AG04450 (cell line): ENCODE data around the gene KRTAP9-8. TPM values are rescaled to one million over a fixed set of nuclear protein-coding genes. Genes with fewer than 3 reads are reported as not detected.
"Not testable (repeated sequence)": the region's sequence is repeated elsewhere in the genome, so short reads cannot be mapped to it uniquely, and the experiment has no call there.

Source experiments
- CTCF ChIA-PET: fragments of 300-600, 350-600 bp; formaldehyde crosslinking; extraction: SDS; loops from one replicate; lab custom pipeline; 2022; ENCODE audit warnings: antibody characterized with exemption, inconsistent platforms; lab: Charles Lee
- POLR2A ChIA-PET: fragments of 350-600 bp; formaldehyde crosslinking; extraction: SDS; loops from one replicate; lab custom pipeline; 2021; ENCODE audit warnings: antibody characterized with exemption, inconsistent platforms; lab: Yijun Ruan, JAX
- DNase-seq: peaks from one replicate; pipeline ENCODE4 v3.0.0-alpha.2; 2011; ENCODE audit warnings: low read depth, low spot score
- H3K27ac ChIP-seq: one replicate; pipeline ENCODE4 v1.5.1; 2012; ENCODE audit warnings: low read depth, low read length, control low read depth
- H3K27me3 ChIP-seq: one replicate; pipeline ENCODE4 v1.6.0; 2012; ENCODE audit warnings: low read length; ENCODE audit not compliant: control insufficient read depth, insufficient read depth
- H3K4me3 ChIP-seq: 2 replicates; pipeline ENCODE4 v1.5.1; 2011; ENCODE audit warnings: mild to moderate bottlenecking, low read depth, low read length, control low read depth
- H3K9me3 ChIP-seq: 2 replicates; pipeline ENCODE4 v1.5.1; 2012; ENCODE audit warnings: low read length; ENCODE audit not compliant: control insufficient read depth, insufficient read depth
- polyA plus RNA-seq: library from polyadenylated mRNA; depleted of rRNA; stranded (reverse); fragments of >200 nt; gene quantifications from 2 replicates; pipeline ENCODE4 v1.2.3, GENCODE V29; 2011
- TF ChIP-seq, protein P1 (sequence below): IDR thresholded peaks from 2 replicates; pipeline ENCODE4 v1.5.1; 2011; ENCODE audit warnings: low read depth, low read length, control low read depth, inconsistent platforms

Gene KRTAP9-8
- polyA plus RNA-seq, 1 experiment, result not detected

DNA sequence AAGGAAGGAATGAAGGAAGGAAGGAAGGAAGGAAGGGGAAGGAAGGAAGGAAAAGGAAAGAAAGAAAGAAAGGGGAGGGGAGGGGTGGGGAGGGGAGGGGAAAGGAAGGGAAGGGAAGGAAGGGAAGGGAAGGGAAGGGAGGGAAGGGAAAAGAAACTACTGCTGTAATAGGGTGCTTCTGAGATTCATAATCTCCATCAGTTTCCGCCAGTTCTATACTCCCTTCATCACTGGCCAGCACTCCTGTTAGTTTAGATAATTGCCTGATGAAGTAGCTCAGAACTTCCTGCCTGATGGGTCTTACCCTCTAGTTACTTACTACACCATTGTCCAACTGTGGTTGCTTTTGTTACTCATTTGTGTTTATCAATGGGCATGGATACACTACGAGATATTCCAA is 25.4 kb downstream of the KRTAP9-8 start:
- DNase-seq, result no peak
- Histone ChIP-seq H3K9me3 (no peaks in the 10 kb centered on the region), H3K27ac (no peak overlapping the region), H3K4me3 (no peak overlapping the region), H3K27me3 (peaks cover 6% of the 10 kb centered on the region)
- POLR2A ChIA-PET, result no interaction called here
- CTCF ChIA-PET, result interaction anchor here (0.7 kb wide), 1 partner anchor 285 kb away, joined by 3 read pairs; no protein-coding TSS in a partner anchor
- TF ChIP-seq, protein P1, sequence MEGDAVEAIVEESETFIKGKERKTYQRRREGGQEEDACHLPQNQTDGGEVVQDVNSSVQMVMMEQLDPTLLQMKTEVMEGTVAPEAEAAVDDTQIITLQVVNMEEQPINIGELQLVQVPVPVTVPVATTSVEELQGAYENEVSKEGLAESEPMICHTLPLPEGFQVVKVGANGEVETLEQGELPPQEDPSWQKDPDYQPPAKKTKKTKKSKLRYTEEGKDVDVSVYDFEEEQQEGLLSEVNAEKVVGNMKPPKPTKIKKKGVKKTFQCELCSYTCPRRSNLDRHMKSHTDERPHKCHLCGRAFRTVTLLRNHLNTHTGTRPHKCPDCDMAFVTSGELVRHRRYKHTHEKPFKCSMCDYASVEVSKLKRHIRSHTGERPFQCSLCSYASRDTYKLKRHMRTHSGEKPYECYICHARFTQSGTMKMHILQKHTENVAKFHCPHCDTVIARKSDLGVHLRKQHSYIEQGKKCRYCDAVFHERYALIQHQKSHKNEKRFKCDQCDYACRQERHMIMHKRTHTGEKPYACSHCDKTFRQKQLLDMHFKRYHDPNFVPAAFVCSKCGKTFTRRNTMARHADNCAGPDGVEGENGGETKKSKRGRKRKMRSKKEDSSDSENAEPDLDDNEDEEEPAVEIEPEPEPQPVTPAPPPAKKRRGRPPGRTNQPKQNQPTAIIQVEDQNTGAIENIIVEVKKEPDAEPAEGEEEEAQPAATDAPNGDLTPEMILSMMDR, result no peak

DNA sequence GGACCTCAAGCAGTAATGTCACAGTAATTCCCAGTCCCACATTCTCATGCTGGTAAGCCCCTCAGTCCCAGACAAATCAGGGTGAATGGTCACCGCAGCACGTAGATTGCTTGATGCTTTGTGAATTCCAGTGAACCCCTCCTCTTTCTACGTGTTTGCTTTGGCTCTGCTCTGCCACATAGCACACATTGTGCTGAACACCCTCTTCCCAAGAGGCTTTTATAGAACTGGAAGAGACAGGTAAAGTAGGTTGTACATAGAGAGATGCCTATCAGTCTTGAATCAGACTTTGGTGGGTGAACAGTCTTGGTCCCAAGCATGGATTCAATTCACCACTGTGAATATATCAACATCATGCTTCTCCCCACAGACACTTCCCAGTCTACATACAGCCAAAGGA is 26.8 kb downstream of the KRTAP9-8 start:
- ChIA-PET CTCF (no interaction called here), POLR2A (no interaction called here)

DNA sequence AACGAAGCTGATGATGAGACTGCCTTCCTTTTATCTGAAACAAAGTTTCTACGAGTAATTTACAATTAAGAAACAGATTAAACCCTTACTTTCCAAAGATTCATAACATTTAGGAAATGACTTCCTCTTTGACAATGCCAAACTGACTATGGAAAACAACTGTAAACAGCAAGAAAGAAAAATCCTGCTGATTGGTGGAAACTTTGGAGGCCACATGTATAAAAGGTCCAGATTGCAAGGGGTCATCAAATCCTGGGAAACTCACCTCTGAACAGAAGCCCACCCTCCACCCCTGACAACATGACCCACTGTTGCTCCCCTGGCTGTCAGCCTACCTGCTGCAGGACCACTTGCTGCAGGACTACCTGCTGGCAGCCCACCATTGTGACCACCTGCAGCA is 27.3 kb downstream of the KRTAP9-8 start, which contains the start of gene KRTAP9-6:
Gene KRTAP9-6, plus strand, starts transcription at position 301 of the 400 bp plus-strand sequence. Its CDS starts 0 bp downstream, at position 301.
- H3K4me3 ChIP-seq, result no peak within 1 kb of the TSS
- ChIA-PET CTCF (no interaction called here), POLR2A (no interaction called here)
- no peak within 1 kb of the TSS for H3K27ac ChIP-seq
- no peaks in the 10 kb centered on the region for H3K9me3 ChIP-seq
- peaks cover 10% of the 10 kb centered on the region for H3K27me3 ChIP-seq
- TF ChIP-seq, protein P1, result no peak
- no peak for DNase-seq

More for the DNA sequence above, 26.8 kb downstream of the KRTAP9-8 start:
- H3K9me3 ChIP-seq, result no peaks in the 10 kb centered on the region
- DNase-seq, result no peak
- H3K27me3 ChIP-seq, result peaks cover 10% of the 10 kb centered on the region
- no peak overlapping the region for H3K27ac ChIP-seq
- no peak overlapping the region for H3K4me3 ChIP-seq
- TF ChIP-seq, protein P1, result no peak

DNA sequence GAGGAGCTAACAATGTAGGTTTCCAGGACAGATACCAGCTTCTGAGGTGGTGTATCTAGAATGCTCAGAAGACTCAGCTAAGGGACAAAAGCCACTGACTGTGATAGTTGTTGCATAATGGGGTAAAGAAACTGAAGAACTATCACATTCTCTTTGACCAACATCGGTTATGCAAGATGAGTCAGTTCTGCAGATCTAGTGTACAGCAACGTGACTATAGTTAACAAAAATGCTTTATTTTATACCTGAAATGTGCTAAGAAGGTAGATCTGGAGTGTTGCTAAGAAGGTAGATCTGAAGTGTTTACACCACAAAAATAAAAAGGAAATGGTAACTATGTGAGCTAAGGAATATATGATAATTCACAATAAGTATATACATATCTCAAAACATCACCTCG is 29.9 kb downstream of the KRTAP9-8 start:
- no peak for DNase-seq
- TF ChIP-seq, protein P1, result no peak
- POLR2A ChIA-PET, result interaction anchor here (0.7 kb wide), 1 partner anchor 166 kb away, joined by 3 read pairs; no protein-coding TSS in a partner anchor
- H3K4me3 ChIP-seq, result no peak overlapping the region
- CTCF ChIA-PET, result no interaction called here
- no peaks in the 10 kb centered on the region for H3K9me3 ChIP-seq
- H3K27me3 ChIP-seq, result peaks cover 12% of the 10 kb centered on the region
- no peak overlapping the region for H3K27ac ChIP-seq

DNA sequence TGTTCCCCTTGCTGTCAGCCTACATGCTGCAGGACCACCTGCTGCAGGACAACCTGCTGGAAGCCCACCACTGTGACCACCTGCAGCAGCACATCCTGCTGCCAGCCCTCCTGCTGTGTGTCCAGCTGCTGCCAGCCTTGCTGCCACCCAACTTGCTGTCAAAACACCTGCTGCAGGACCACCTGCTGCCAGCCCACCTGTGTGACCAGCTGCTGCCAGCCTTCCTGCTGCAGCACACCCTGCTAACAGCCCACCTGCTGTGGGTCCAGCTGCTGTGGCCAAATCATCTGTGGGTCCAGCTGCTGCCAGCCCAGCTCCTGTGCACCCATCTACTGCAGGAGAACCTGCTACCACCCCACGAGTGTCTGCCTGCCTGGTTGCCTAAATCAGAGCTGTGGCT is 33.5 kb downstream of the KRTAP9-8 start:
- CTCF ChIA-PET, H3K4me3 ChIP-seq, H3K9me3 ChIP-seq, POLR2A ChIA-PET, DNase-seq, H3K27ac ChIP-seq: not testable (repeated sequence)
- peaks cover 14% of the 10 kb centered on the region for H3K27me3 ChIP-seq

DNA sequence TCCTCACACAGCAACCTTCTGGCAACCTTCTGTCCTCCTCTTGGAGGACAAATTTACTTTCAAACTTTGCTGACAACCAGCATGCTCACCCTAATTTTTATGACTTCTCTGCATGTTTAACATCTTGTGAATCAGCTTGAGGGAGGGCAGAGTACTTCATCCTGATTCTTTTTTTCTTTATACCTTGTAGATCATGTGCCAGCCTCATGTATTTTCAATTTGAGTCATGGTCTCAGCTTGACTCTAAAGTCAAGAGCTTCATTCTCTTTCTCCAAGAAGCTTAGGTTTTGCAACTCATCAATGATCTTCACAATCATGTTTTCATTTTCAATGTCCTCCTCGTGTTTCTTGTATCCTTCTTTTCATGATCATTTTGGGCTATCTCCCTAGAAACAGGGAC is 34.1 kb downstream of the KRTAP9-8 start:
- Histone ChIP-seq H3K27me3 (peaks cover 14% of the 10 kb centered on the region), H3K4me3 (no peak overlapping the region), H3K9me3 (no peaks in the 10 kb centered on the region), H3K27ac (no peak overlapping the region)
- ChIA-PET CTCF (no interaction called here), POLR2A (no interaction called here)
- DNase-seq, result no peak
- TF ChIP-seq, protein P1, result no peak

DNA sequence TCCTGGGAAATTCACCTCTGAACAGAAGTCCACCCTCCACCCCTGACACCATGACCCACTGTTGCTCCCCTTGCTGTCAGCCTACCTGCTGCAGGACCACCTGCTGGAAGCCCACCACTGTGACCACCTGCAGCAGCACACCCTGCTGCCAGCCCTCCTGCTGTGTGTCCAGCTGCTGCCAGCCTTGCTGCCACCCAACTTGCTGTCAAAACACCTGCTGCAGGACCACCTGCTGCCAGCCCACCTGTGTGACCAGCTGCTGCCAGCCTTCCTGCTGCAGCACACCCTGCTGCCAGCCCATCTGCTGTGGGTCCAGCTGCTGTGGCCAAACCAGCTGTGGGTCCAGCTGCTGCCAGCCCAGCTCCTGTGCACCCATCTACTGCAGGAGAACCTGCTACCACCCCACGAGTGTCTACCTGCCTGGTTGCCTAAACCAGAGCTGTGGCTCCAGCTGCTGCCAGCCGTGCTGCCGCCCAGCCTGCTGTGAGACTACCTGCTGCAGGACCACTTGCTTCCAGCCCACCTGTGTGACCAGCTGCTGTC is 37.9 kb downstream of the KRTAP9-8 start, which contains the start of gene KRTAP9-7:
Gene KRTAP9-7, plus strand, starts transcription at position 51 of the 543 bp plus-strand sequence. Its CDS starts 0 bp downstream, at position 51.
- H3K27ac ChIP-seq, H3K4me3 ChIP-seq, H3K27me3 ChIP-seq, H3K9me3 ChIP-seq, POLR2A ChIA-PET, DNase-seq: not testable (repeated sequence)
- CTCF ChIA-PET, result interaction anchor here (0.7 kb wide), 1 partner anchor 274 kb away, joined by 4 read pairs; no protein-coding TSS in a partner anchor
